Tongue (tissue), 2 donors: Measurements from ENCODE around the gene SLC6A5. TPM values are rescaled to one million over a fixed set of nuclear protein-coding genes. Genes with fewer than 3 reads are reported as not detected.
"Not testable (repeated sequence)": the region's sequence is repeated elsewhere in the genome, so short reads cannot be mapped to it uniquely, and the experiment has no call there.

Experiments
- DNase-seq: peaks from one replicate; pipeline ENCODE4 v3.0.0-alpha.2; 2015
- total RNA-seq: library from RNA; depleted of rRNA; stranded (reverse); fragments of >200 nt; gene quantifications from one replicate; pipeline ENCODE4 v1.2.3, GENCODE V29; 2014

SLC6A5 gene
- total RNA-seq: not detected

- DNase-seq: peak; percentile 86
These were observed at the start of gene SLC6A5 for GRCh38 chr11:20599221-20600019. TSS of gene SLC6A5 (plus strand) at chr11:20599608. CDS start at chr11:20599673, 65 bp downstream.

- DNase-seq: no peak
These were observed 48.3 kb upstream of the SLC6A5 start for GRCh38 chr11:20551096-20551495.

GRCh38 chr11:20555783-20556182, 43.6 kb upstream of the SLC6A5 start:
- no peak for DNase-seq

- DNase-seq: not testable (repeated sequence)
These were observed 43.0 kb upstream of the SLC6A5 start for GRCh38 chr11:20556396-20556795.

GRCh38 chr11:20558741-20559140, 40.7 kb upstream of the SLC6A5 start:
- DNase-seq: no peak

GRCh38 chr11:20559523-20560300, 39.7 kb upstream of the SLC6A5 start:
- no peak for DNase-seq

- no peak for DNase-seq
These were observed 37.5 kb upstream of the SLC6A5 start for GRCh38 chr11:20561915-20562314.

GRCh38 chr11:20563866-20564265, 35.5 kb upstream of the SLC6A5 start:
- peak; percentile 34 for DNase-seq

- DNase-seq: no peak
These were observed 34.4 kb upstream of the SLC6A5 start for GRCh38 chr11:20564846-20565635.

- not testable (repeated sequence) for DNase-seq
These were observed 33.3 kb upstream of the SLC6A5 start for GRCh38 chr11:20566115-20566514.

GRCh38 chr11:20566591-20567434, 32.6 kb upstream of the SLC6A5 start:
- no peak for DNase-seq

- not testable (repeated sequence) for DNase-seq
These were observed 19.7 kb upstream of the SLC6A5 start for GRCh38 chr11:20579725-20580124.

- no peak for DNase-seq
These were observed 16.2 kb upstream of the SLC6A5 start for GRCh38 chr11:20583201-20583600.

GRCh38 chr11:20584093-20584774, 15.2 kb upstream of the SLC6A5 start:
- no peak for DNase-seq

GRCh38 chr11:20589796-20590195, 9.6 kb upstream of the SLC6A5 start:
- no peak for DNase-seq

GRCh38 chr11:20590381-20590780, 9.0 kb upstream of the SLC6A5 start:
- DNase-seq: no peak

- no peak for DNase-seq
These were observed 6.7 kb upstream of the SLC6A5 start for GRCh38 chr11:20592741-20593140.

- DNase-seq: no peak
These were observed 4.9 kb upstream of the SLC6A5 start for GRCh38 chr11:20594274-20595061.

- DNase-seq: no peak
These were observed 4.3 kb upstream of the SLC6A5 start for GRCh38 chr11:20595101-20595500.
